Retinal pigment epithelial cell (primary cell): ENCODE data around the gene SPPL2A.

Source experiments
- DNase-seq: peaks from one replicate; pipeline ENCODE4 v3.0.0-alpha.2; 2010; ENCODE audit warnings: low read depth
- H3K4me3 ChIP-seq: 2 replicates; pipeline ENCODE4 v1.5.1; 2011; ENCODE audit warnings: mild to moderate bottlenecking, low read length, control low read depth, moderate library complexity
- TF ChIP-seq, protein P1 (sequence below): conservative IDR thresholded peaks from 2 replicates; pipeline ENCODE4 v1.5.1; 2011; ENCODE audit warnings: low read depth, low read length, control low read depth, inconsistent platforms

The SPPL2A gene

DNA sequence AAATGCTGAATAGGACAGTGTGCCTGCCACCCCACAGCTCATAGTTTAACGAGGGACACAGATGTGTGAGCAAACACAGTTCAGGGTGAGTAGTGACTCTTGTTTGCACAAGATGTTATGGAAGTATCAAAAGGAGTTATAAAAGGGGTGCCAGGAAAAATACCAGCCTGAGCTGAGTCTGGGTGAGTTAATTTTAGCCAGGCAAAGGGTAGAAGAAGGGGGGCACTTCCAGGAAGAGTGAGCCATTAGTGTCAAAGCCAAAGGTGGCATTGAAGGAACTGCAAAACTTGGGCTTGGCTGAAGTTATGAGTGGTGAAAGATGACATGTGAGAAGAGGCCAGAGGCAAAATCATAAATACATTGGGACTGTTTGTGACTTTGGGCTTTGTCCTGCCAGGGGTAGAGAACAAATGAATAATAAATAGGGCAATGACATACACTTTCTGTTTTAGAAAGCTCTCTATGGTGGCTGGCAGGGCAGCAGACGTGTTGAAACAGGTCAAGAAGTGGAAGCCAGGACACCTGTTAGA is 1.9 kb upstream of the SPPL2A start:
- DNase-seq, result no peak
- no peak overlapping the region for H3K4me3 ChIP-seq
- TF ChIP-seq, protein P1, sequence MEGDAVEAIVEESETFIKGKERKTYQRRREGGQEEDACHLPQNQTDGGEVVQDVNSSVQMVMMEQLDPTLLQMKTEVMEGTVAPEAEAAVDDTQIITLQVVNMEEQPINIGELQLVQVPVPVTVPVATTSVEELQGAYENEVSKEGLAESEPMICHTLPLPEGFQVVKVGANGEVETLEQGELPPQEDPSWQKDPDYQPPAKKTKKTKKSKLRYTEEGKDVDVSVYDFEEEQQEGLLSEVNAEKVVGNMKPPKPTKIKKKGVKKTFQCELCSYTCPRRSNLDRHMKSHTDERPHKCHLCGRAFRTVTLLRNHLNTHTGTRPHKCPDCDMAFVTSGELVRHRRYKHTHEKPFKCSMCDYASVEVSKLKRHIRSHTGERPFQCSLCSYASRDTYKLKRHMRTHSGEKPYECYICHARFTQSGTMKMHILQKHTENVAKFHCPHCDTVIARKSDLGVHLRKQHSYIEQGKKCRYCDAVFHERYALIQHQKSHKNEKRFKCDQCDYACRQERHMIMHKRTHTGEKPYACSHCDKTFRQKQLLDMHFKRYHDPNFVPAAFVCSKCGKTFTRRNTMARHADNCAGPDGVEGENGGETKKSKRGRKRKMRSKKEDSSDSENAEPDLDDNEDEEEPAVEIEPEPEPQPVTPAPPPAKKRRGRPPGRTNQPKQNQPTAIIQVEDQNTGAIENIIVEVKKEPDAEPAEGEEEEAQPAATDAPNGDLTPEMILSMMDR, result no peak

DNA sequence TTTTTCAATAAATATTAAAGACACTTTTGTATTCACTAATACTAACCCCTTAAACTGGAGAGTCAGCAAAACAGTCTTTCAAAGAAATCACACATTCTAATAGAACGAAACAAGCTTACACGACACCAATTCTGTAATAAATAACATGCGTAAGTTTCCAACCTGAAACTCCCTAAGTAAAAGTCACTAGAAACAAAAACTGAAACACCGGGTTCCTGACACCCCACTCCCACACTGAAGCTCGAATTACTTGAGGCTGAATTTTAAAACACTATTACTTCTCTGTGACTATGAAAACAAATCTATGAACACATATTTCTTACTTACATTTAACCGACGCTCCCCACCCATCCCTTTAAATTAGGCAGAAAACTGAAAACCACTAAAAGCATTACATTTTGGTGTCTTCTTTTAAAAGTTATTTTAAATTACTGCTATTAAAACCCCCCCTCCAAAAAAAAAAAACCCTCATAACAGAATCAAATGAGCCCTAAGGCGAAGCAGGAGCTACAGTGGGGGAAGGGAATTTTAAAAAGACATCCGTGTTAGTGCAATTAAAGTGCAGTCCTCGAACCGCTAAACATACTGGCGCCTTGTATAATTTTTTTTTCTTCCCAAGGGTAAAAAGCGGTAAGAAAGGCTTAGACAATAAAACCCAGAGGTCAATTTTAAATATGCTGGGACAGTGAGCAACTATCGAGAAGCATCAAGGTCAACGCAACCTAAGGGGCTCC is 878 bp downstream of the SPPL2A start:
- peak overlapping the region; percentile 89 for H3K4me3 ChIP-seq
- TF ChIP-seq, protein P1, result no peak
- no peak for DNase-seq

DNA sequence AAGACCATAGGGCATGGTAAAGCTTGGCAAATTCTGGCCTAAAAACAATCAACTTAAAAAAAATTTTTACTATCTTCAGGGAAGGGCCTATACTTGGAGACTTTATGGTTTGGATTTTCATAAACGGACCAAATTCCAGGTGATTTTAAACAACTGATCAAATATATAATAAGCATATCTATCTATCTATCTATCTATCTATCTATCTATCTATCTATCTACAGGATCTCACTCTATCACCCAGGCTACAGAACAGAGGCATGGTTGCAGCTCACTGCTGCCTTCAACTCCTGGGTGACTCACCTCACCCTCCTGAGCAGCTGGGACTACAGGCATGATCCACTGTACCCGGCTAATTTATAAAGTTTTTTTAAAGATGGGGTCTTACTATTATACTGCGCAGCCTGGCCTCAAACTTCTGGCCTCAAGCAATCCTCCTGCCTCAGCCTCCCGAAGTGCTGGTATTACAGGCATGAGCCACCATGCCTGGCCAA is 6.7 kb downstream of the SPPL2A start:
- H3K4me3 ChIP-seq, result no peak overlapping the region
- DNase-seq, result no peak
- TF ChIP-seq, protein P1, result no peak

DNA sequence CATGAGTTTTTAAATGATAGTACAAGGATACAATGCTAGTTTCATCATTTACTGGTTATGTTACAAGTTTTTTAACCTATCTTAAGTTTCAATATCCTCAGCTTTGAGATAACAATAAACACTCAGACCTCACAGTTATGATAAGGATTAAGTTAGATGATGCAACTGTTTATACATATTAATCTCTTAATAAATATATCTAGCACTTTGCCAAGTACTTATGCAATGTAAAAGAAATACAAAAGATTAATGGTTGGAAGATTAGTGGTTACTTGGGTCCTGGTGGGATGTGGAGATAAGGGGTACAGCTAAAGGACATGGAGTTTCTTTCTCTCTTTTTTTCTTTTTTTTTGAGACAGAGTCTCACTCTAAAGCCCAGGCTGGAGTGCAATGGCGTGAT is 12.0 kb downstream of the SPPL2A start:
- H3K4me3 ChIP-seq, result no peak overlapping the region
- TF ChIP-seq, protein P1, result no peak
- DNase-seq, result no peak

DNA sequence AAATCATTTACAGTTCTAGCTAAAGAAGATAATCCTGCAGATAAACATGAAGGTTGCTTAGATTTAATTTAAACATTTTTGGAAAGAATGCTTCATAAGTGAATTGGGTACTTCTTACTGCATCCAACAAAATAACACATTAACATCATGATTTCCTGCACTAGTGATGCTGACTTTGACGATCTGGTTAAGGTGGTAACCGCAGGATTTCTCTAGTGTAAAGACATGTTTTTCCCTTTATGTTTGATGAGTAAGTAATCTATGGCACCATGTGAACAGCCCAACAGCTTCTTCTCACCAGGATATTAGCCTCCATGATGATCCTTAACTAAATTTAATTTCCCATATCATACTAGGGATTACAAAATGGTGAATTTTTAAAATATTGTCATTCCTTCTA is 14.1 kb downstream of the SPPL2A start:
- TF ChIP-seq, protein P1, result no peak
- no peak for DNase-seq

DNA sequence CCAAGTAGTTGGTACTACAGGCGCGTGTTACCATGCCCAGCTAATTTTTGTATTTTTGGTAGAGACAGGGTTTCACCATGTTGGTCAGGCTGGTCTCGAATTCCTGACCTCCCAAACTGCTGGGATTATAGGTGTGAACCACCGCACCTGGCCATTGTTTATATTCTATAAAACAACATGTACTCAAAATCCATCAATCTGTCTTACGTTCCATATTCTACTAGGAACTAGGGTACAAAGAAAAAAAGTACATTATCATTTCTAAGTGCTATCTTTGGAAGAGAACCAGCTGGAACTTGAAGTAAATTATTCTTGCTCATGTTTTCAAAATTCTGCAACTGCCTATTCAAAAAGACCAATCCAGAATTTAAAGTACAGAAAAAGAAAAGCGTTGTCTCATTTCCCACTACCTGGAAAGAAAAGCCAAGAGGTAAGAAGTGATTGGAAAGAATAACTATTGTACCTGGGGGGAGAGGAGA is 15.2 kb downstream of the SPPL2A start:
- no peak for DNase-seq
- H3K4me3 ChIP-seq, result no peak overlapping the region
- TF ChIP-seq, protein P1, result no peak

More for the DNA sequence above, 14.1 kb downstream of the SPPL2A start:
- H3K4me3 ChIP-seq, result no peak overlapping the region

DNA sequence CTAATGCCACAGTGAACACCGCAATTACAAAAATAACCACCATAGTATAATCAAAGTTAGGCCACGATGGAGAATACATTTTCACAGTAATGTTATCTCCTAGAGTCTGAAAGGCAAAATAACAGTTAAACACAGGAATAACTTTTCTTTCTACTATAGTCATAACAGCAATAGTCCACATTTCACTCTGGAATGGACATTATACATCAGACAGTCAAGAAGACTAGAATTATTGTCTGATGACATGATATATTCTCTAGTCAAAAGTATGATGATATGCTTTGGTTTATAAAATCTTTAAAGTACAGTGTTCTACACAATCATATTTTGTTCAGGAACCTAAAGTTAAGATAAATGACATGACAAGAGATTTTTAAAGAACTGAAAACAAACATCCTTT is 18.0 kb downstream of the SPPL2A start:
- H3K4me3 ChIP-seq, result no peak overlapping the region
- TF ChIP-seq, protein P1, result no peak
- no peak for DNase-seq
